Measurements from ENCODE around the gene KLHL13.
"Not testable (repeated sequence)": the region's sequence is repeated elsewhere in the genome, so short reads cannot be mapped to it uniquely, and the experiment has no call there.

Gene KLHL13

DNA sequence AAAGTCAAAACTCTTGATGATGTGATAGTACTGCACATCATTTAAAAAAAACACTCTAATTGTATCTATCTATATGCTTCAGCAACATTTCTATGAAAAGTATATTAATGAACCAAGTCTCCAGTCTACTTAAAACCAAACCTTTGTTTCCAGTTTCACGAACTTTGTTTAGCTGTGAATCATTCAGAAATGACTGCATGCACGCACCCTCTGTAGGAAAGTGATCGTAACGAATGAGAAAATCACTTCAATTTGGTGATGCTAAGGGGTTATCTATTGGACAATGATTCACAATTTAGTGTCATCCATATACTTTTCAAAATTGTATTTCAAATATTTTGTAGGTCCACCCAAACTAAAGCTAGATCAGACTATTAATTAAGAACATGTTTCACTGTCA is 157.6 kb downstream of the KLHL13 start:
- Histone ChIP-seq H3K4me3 (ENCODE audit: low read length, poor library complexity, severe bottlenecking) (no peak overlapping the region), H3K9me3 (ENCODE audit: insufficient read depth, low read depth, low read length) (no peaks in the 10 kb centered on the region), H3K36me3 (ENCODE audit: insufficient read depth, low read length) (no peaks in the 10 kb centered on the region), H3K4me2 (ENCODE audit: low read depth, low read length, poor library complexity, severe bottlenecking) (no peak overlapping the region), H3K27me3 (ENCODE audit: insufficient read depth, low read length, poor library complexity, severe bottlenecking) (no peaks in the 10 kb centered on the region), H3K4me1 (ENCODE audit: insufficient read depth, low read length, poor library complexity, severe bottlenecking) (no peaks in the 10 kb centered on the region), H4K20me1 (ENCODE audit: insufficient read depth, low read length, poor library complexity, severe bottlenecking) (no peaks in the 10 kb centered on the region), H3F3A (ENCODE audit: low read depth) (no peaks in the 10 kb centered on the region), H2AFZ (ENCODE audit: low read length) (no peak overlapping the region), H3K9ac (ENCODE audit: low read depth, low read length, poor library complexity, severe bottlenecking) (no peak overlapping the region), H3K9me2 (replicated peaks; ENCODE audit: low read depth, low read length) (no peaks in the 10 kb centered on the region), H3K79me2 (ENCODE audit: insufficient read depth, low read length) (no peaks in the 10 kb centered on the region)
- TF ChIP-seq EZH2phosphoT487 (IDR thresholded peaks at IDR 0.05; ENCODE audit: borderline replicate concordance): no peak
- TF ChIP-seq, protein P1, sequence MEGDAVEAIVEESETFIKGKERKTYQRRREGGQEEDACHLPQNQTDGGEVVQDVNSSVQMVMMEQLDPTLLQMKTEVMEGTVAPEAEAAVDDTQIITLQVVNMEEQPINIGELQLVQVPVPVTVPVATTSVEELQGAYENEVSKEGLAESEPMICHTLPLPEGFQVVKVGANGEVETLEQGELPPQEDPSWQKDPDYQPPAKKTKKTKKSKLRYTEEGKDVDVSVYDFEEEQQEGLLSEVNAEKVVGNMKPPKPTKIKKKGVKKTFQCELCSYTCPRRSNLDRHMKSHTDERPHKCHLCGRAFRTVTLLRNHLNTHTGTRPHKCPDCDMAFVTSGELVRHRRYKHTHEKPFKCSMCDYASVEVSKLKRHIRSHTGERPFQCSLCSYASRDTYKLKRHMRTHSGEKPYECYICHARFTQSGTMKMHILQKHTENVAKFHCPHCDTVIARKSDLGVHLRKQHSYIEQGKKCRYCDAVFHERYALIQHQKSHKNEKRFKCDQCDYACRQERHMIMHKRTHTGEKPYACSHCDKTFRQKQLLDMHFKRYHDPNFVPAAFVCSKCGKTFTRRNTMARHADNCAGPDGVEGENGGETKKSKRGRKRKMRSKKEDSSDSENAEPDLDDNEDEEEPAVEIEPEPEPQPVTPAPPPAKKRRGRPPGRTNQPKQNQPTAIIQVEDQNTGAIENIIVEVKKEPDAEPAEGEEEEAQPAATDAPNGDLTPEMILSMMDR (conservative IDR thresholded peaks at IDR 0.05; ENCODE audit: low read length): no peak

DNA sequence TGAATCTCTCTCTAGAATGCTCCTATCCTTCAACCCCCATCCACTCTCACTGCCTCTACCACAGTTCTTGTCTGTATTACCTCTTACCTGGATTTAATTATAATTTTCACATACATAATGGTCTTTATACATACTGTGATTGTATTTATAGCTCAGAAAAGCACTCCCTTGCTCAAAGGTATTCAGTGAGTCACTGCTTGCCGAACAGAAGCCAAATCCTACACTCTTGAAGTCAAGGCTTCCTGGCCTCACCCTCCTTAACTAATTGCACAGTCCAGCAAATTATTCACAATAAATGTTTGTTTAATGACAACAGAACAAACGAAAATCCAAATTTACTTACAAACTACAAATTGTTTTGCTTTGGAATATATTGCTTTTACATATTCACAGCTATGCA is 159.5 kb downstream of the KLHL13 start:
- Histone ChIP-seq H3K9me3 (ENCODE audit: insufficient read depth, low read depth, low read length) (no peaks in the 10 kb centered on the region), H3K4me3 (ENCODE audit: low read length, poor library complexity, severe bottlenecking) (no peak overlapping the region), H3K4me2 (ENCODE audit: low read depth, low read length, poor library complexity, severe bottlenecking) (no peak overlapping the region), H3K27me3 (ENCODE audit: insufficient read depth, low read length, poor library complexity, severe bottlenecking) (no peaks in the 10 kb centered on the region), H3K36me3 (ENCODE audit: insufficient read depth, low read length) (no peaks in the 10 kb centered on the region), H4K20me1 (ENCODE audit: insufficient read depth, low read length, poor library complexity, severe bottlenecking) (no peaks in the 10 kb centered on the region), H3K4me1 (ENCODE audit: insufficient read depth, low read length, poor library complexity, severe bottlenecking) (no peaks in the 10 kb centered on the region), H2AFZ (ENCODE audit: low read length) (no peak overlapping the region), H3F3A (ENCODE audit: low read depth) (no peaks in the 10 kb centered on the region), H3K9me2 (replicated peaks; ENCODE audit: low read depth, low read length) (no peaks in the 10 kb centered on the region), H3K79me2 (ENCODE audit: insufficient read depth, low read length) (no peaks in the 10 kb centered on the region), H3K9ac (ENCODE audit: low read depth, low read length, poor library complexity, severe bottlenecking) (no peak overlapping the region)
- TF ChIP-seq, protein P1 (conservative IDR thresholded peaks at IDR 0.05; ENCODE audit: low read length): no peak
- no peak for TF ChIP-seq EZH2phosphoT487 (IDR thresholded peaks at IDR 0.05; ENCODE audit: borderline replicate concordance)

DNA sequence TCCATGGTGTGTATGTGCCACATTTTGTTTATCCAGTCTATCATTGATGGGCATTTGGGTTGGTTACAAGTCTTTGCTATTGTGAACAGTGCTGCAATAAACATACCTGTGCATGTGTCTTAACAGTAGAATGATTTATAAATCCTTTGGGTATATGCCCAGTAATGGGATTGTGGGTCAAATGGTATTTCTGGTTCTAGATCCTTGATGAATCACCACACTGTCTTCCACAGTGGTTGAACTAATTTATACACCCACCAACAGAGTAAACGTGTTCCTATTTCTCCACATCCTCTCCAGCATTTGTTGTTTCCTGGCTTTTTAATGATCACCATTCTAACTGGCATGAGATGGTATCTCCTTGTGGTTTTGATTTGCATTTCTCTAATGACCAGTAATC is 177.3 kb downstream of the KLHL13 start:
- H3K4me3 ChIP-seq (ENCODE audit: low read length, poor library complexity, severe bottlenecking); H3K9me3 ChIP-seq (ENCODE audit: insufficient read depth, low read depth, low read length); H3K4me1 ChIP-seq (ENCODE audit: insufficient read depth, low read length, poor library complexity, severe bottlenecking); H3K9me2 ChIP-seq (replicated peaks; ENCODE audit: low read depth, low read length); H3K27me3 ChIP-seq (ENCODE audit: insufficient read depth, low read length, poor library complexity, severe bottlenecking); H4K20me1 ChIP-seq (ENCODE audit: insufficient read depth, low read length, poor library complexity, severe bottlenecking); H3K79me2 ChIP-seq (ENCODE audit: insufficient read depth, low read length); H3K4me2 ChIP-seq (ENCODE audit: low read depth, low read length, poor library complexity, severe bottlenecking); H3F3A ChIP-seq (ENCODE audit: low read depth); H3K36me3 ChIP-seq (ENCODE audit: insufficient read depth, low read length); H3K9ac ChIP-seq (ENCODE audit: low read depth, low read length, poor library complexity, severe bottlenecking); H2AFZ ChIP-seq (ENCODE audit: low read length): not testable (repeated sequence)

DNA sequence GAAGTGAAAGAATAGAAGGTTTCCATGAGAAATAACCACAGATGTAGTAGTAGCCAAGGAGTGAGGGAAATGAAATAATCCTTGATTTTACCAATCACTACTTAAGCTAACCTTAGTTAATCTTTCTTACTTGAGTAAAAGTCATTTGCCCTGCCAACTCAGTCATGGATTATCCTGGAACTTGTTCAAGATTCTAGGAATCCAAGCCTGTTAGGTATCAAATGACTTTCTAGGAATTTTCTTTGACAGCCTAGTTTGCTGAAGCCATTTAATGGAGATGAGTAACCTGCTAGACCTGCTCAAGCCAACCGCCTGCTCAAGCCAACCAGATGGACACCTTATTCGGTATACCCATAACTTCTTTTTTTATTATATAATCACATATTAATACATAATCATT is 180.5 kb downstream of the KLHL13 start:
- no peaks in the 10 kb centered on the region for H3K9me3 ChIP-seq (ENCODE audit: insufficient read depth, low read depth, low read length)
- no peak overlapping the region for H2AFZ ChIP-seq (ENCODE audit: low read length)
- no peak overlapping the region for H3K4me2 ChIP-seq (ENCODE audit: low read depth, low read length, poor library complexity, severe bottlenecking)
- H3K9ac ChIP-seq (ENCODE audit: low read depth, low read length, poor library complexity, severe bottlenecking): no peak overlapping the region
- no peaks in the 10 kb centered on the region for H3K27me3 ChIP-seq (ENCODE audit: insufficient read depth, low read length, poor library complexity, severe bottlenecking)
- TF ChIP-seq, protein P1 (conservative IDR thresholded peaks at IDR 0.05; ENCODE audit: low read length): no peak
- TF ChIP-seq EZH2phosphoT487 (IDR thresholded peaks at IDR 0.05; ENCODE audit: borderline replicate concordance): no peak
- no peaks in the 10 kb centered on the region for H3K36me3 ChIP-seq (ENCODE audit: insufficient read depth, low read length)
- H3K4me1 ChIP-seq (ENCODE audit: insufficient read depth, low read length, poor library complexity, severe bottlenecking): no peaks in the 10 kb centered on the region
- no peak overlapping the region for H3K4me3 ChIP-seq (ENCODE audit: low read length, poor library complexity, severe bottlenecking)
- H3K9me2 ChIP-seq (replicated peaks; ENCODE audit: low read depth, low read length): no peaks in the 10 kb centered on the region
- no peaks in the 10 kb centered on the region for H4K20me1 ChIP-seq (ENCODE audit: insufficient read depth, low read length, poor library complexity, severe bottlenecking)
- H3K79me2 ChIP-seq (ENCODE audit: insufficient read depth, low read length): no peaks in the 10 kb centered on the region
- no peaks in the 10 kb centered on the region for H3F3A ChIP-seq (ENCODE audit: low read depth)

DNA sequence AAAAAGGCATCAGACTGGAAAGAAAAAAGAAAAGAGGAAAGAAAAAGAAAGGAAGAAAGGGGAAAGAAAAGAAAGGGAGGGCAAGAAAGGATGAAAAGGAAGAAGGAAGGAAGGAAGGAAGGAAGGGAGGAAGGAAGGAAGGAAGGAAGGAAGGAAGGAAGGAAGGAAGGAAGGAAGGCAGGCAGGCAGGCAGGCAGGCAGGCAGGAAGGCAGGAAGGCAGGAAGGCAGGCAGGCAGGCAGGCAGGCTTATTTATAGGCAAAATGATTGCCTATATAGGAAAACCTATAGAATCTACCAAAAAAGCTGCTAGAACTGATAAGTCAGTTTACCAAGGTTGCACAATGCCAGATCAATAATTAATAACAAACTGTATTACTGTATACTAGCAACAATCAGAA is 186.5 kb downstream of the KLHL13 start:
- not testable (repeated sequence) for H3F3A ChIP-seq (ENCODE audit: low read depth); H3K4me2 ChIP-seq (ENCODE audit: low read depth, low read length, poor library complexity, severe bottlenecking); H2AFZ ChIP-seq (ENCODE audit: low read length); H3K9ac ChIP-seq (ENCODE audit: low read depth, low read length, poor library complexity, severe bottlenecking); H3K4me1 ChIP-seq (ENCODE audit: insufficient read depth, low read length, poor library complexity, severe bottlenecking); H3K27me3 ChIP-seq (ENCODE audit: insufficient read depth, low read length, poor library complexity, severe bottlenecking); H3K79me2 ChIP-seq (ENCODE audit: insufficient read depth, low read length); H4K20me1 ChIP-seq (ENCODE audit: insufficient read depth, low read length, poor library complexity, severe bottlenecking); H3K36me3 ChIP-seq (ENCODE audit: insufficient read depth, low read length); H3K9me2 ChIP-seq (replicated peaks; ENCODE audit: low read depth, low read length); H3K4me3 ChIP-seq (ENCODE audit: low read length, poor library complexity, severe bottlenecking); H3K9me3 ChIP-seq (ENCODE audit: insufficient read depth, low read depth, low read length)

Measured in Loucy (cell line).